IMR-90 (cell line): ENCODE data around the gene ZNF774. TPM values are rescaled to one million over a fixed set of nuclear protein-coding genes. Genes with fewer than 3 reads are reported as not detected.

Source experiments
- ATAC-seq: fragments of 200-7000 bp; cut with Tn5 transposase; 2 replicates; pipeline ENCODE4 v1.9.1; 2020; ENCODE audit warnings: low read depth, mild to moderate bottlenecking, moderate library complexity
- BruUV-seq: library from RNA; stranded (reverse); fragments of 400-500 nt; replicated peaks from 2 replicates; lab custom pipeline; 2021; lab: Mats Ljungman, UMichigan
- CTCF ChIA-PET: fragments of 300-600 bp; formaldehyde crosslinking; extraction: SDS; loops from one replicate; lab custom pipeline; 2021; ENCODE audit warnings: antibody characterized with exemption; lab: Yijun Ruan, JAX
- POLR2A ChIA-PET: fragments of 300-600 bp; sonication (Branson Sonifier 250); formaldehyde crosslinking; loops from one replicate; lab custom pipeline; 2022; ENCODE audit warnings: antibody characterized with exemption; ENCODE audit not compliant: unreplicated experiment; lab: Charles Lee
- DNase-seq: peaks from one replicate; pipeline ENCODE4 v3.0.0; 2013
- H2AFZ ChIP-seq: replicated peaks from 2 replicates; pipeline ENCODE3; 2013; ENCODE audit warnings: low read length, mild to moderate bottlenecking; ENCODE audit not compliant: poor library complexity
- H2AK5ac ChIP-seq: 2 replicates; pipeline ENCODE4 v1.6.1; 2013; ENCODE audit warnings: low read depth, low read length, inconsistent platforms
- H2AK9ac ChIP-seq: replicated peaks from 2 replicates; pipeline ENCODE3; 2013; ENCODE audit warnings: mild to moderate bottlenecking, low read depth, low read length, moderate library complexity; ENCODE audit not compliant: poor library complexity
- H2BK120ac ChIP-seq: 2 replicates; pipeline ENCODE4 v1.6.1; 2013; ENCODE audit warnings: low read depth, low read length, inconsistent platforms
- H2BK15ac ChIP-seq: 3 replicates; pipeline ENCODE4 v1.6.1; 2013; ENCODE audit warnings: low read depth, low read length, inconsistent platforms
- H2BK20ac ChIP-seq: 2 replicates; pipeline ENCODE4 v1.6.1; 2013; ENCODE audit warnings: low read depth, mild to moderate bottlenecking, inconsistent platforms, low read length, moderate library complexity
- H2BK5ac ChIP-seq: 2 replicates; pipeline ENCODE4 v1.6.1; 2013; ENCODE audit warnings: mild to moderate bottlenecking, low read depth, low read length, inconsistent platforms; ENCODE audit not compliant: poor library complexity, severe bottlenecking
- H3K14ac ChIP-seq: replicated peaks from 2 replicates; pipeline ENCODE4 v1.6.1; 2013; ENCODE audit warnings: low read depth, low read length, inconsistent platforms
- H3K18ac ChIP-seq: 2 replicates; pipeline ENCODE4 v1.6.1; 2013; ENCODE audit warnings: low read depth, low read length, control low read depth
- H3K23ac ChIP-seq: 2 replicates; pipeline ENCODE4 v1.6.1; 2013; ENCODE audit warnings: low read depth, low read length, inconsistent platforms
- H3K27ac ChIP-seq: 2 replicates; pipeline ENCODE4 v1.5.1; 2013; ENCODE audit warnings: mild to moderate bottlenecking, control low read depth, low read length; ENCODE audit not compliant: insufficient read depth
- H3K27me3 ChIP-seq: 2 replicates; pipeline ENCODE4 v1.6.1; 2013; ENCODE audit warnings: low read length; ENCODE audit not compliant: control insufficient read depth, insufficient read depth
- H3K36me3 ChIP-seq: 2 replicates; pipeline ENCODE4 v1.6.1; 2013; ENCODE audit warnings: low read length, mixed read lengths; ENCODE audit not compliant: control insufficient read depth, insufficient read depth
- H3K4ac ChIP-seq: 2 replicates; pipeline ENCODE4 v1.6.1; 2013; ENCODE audit warnings: low read depth, low read length, inconsistent platforms
- H3K4me1 ChIP-seq: 2 replicates; pipeline ENCODE4 v1.6.1; 2013; ENCODE audit warnings: low read length, mixed read lengths; ENCODE audit not compliant: control insufficient read depth, insufficient read depth
- H3K4me2 ChIP-seq: 2 replicates; pipeline ENCODE4 v1.6.1; 2013; ENCODE audit warnings: low read depth, mild to moderate bottlenecking, control low read depth, low read length, moderate library complexity
- H3K4me3 ChIP-seq: 2 replicates; pipeline ENCODE4 v1.5.1; 2013; ENCODE audit warnings: low read depth, mild to moderate bottlenecking, control low read depth, low read length, moderate library complexity; ENCODE audit not compliant: insufficient read depth
- H3K56ac ChIP-seq: 2 replicates; pipeline ENCODE4 v1.6.1; 2013; ENCODE audit warnings: low read length, inconsistent platforms; ENCODE audit not compliant: insufficient read depth; ENCODE audit errors: extremely low read depth
- H3K79me1 ChIP-seq, 2 experiments: 2 replicates each; pipeline ENCODE4 v1.6.1; 2013; ENCODE audit warnings: low read length in 2 of 2, inconsistent platforms in 1 of 2, low read depth in 1 of 2
- H3K9ac ChIP-seq: 2 replicates; pipeline ENCODE4 v1.6.1; 2013; ENCODE audit warnings: low read depth, low read length, control low read depth
- H3K9me1 ChIP-seq: 2 replicates; pipeline ENCODE4 v1.6.1; 2013; ENCODE audit warnings: low read length, inconsistent platforms; ENCODE audit not compliant: insufficient read depth
- H3K9me3 ChIP-seq: 2 replicates; pipeline ENCODE4 v1.6.1; 2013; ENCODE audit warnings: low read length; ENCODE audit not compliant: control insufficient read depth, insufficient read depth
- H4K20me1 ChIP-seq: 2 replicates; pipeline ENCODE4 v1.6.1; 2013; ENCODE audit warnings: low read length, inconsistent platforms; ENCODE audit not compliant: insufficient read depth
- H4K5ac ChIP-seq: 2 replicates; pipeline ENCODE4 v1.6.1; 2013; ENCODE audit warnings: mild to moderate bottlenecking, low read depth, low read length, control low read depth
- H4K8ac ChIP-seq, 2 experiments: 2 replicates each; pipeline ENCODE4 v1.6.1; 2013; ENCODE audit warnings: low read depth in 2 of 2, low read length in 2 of 2, control low read depth in 1 of 2, inconsistent platforms in 1 of 2
- H4K91ac ChIP-seq: 2 replicates; pipeline ENCODE4 v1.6.1; 2013; ENCODE audit warnings: low read depth, low read length, inconsistent platforms; ENCODE audit not compliant: insufficient read depth
- BHLHE40 ChIP-seq: fragments of 150-350 bp; IDR thresholded peaks from 2 replicates; pipeline ENCODE4 v1.6.1; 2016; ENCODE audit warnings: mild to moderate bottlenecking, low read depth, low read length
- CEBPB ChIP-seq: IDR thresholded peaks from 2 replicates; pipeline ENCODE4 v1.6.1; 2012; ENCODE audit warnings: low read depth, low read length, improper control_type of control experiment
- CHD1 ChIP-seq: IDR thresholded peaks from 2 replicates; pipeline ENCODE4 v1.6.1; 2012; ENCODE audit warnings: low read depth, low read length, improper control_type of control experiment
- CTCF ChIP-seq: conservative IDR thresholded peaks from 2 replicates; pipeline ENCODE4 v1.5.1; 2012; ENCODE audit warnings: mild to moderate bottlenecking, low read depth, low read length, improper control_type of control experiment
- ELK1 ChIP-seq: fragments of 150-350 bp; IDR thresholded peaks from 2 replicates; pipeline ENCODE4 v1.6.1; 2016; ENCODE audit warnings: low read depth, mild to moderate bottlenecking, low read length, moderate library complexity, borderline replicate concordance
- FOS ChIP-seq: fragments of 150-350 bp; IDR thresholded peaks from 2 replicates; pipeline ENCODE4 v1.6.1; 2016; ENCODE audit warnings: low read depth, low read length
- MAFK ChIP-seq: IDR thresholded peaks from 2 replicates; pipeline ENCODE4 v1.6.1; 2012; ENCODE audit warnings: low read depth, low read length, improper control_type of control experiment
- MAZ ChIP-seq: IDR thresholded peaks from 2 replicates; pipeline ENCODE4 v1.6.1; 2012; ENCODE audit warnings: low read depth, mild to moderate bottlenecking, low read length, improper control_type of control experiment, moderate library complexity, borderline replicate concordance
- MXI1 ChIP-seq: IDR thresholded peaks from 2 replicates; pipeline ENCODE4 v1.6.1; 2012; ENCODE audit warnings: low read depth, mild to moderate bottlenecking, low read length, moderate library complexity, borderline replicate concordance
- NFE2L2 ChIP-seq: fragments of 150-350 bp; IDR thresholded peaks from 2 replicates; pipeline ENCODE4 v1.6.1; 2016; ENCODE audit warnings: low read depth, mild to moderate bottlenecking, low read length
- POLR2A ChIP-seq: IDR thresholded peaks from 2 replicates; pipeline ENCODE4 v1.6.1; 2012; ENCODE audit warnings: mild to moderate bottlenecking, low read depth, low read length
- RAD21 ChIP-seq: IDR thresholded peaks from 2 replicates; pipeline ENCODE4 v1.6.1; 2012; ENCODE audit warnings: low read length, improper control_type of control experiment
- RCOR1 ChIP-seq: IDR thresholded peaks from 2 replicates; pipeline ENCODE4 v1.6.1; 2012; ENCODE audit warnings: mild to moderate bottlenecking, low read length, improper control_type of control experiment; ENCODE audit not compliant: insufficient replicate concordance
- RFX5 ChIP-seq: IDR thresholded peaks from 2 replicates; pipeline ENCODE4 v1.8.0; 2012; ENCODE audit warnings: low read depth, mild to moderate bottlenecking, low read length, moderate library complexity
- SMC3 ChIP-seq: fragments of 150-350 bp; IDR thresholded peaks from 2 replicates; pipeline ENCODE4 v1.6.1; 2016; ENCODE audit warnings: low read depth, mild to moderate bottlenecking, antibody characterized with exemption, low read length, moderate library complexity
- WGBS, 2 experiments: methylation state at CpG; one replicate each; pipeline versions ENCODE4 v1.1.5 to v1.1.7; 2013; ENCODE audit warnings: missing lambda C conversion rate in 2 of 2; ENCODE audit not compliant: insufficient read length in 1 of 2; ENCODE audit errors: extremely low coverage in 2 of 2; 5-methylcytosine and 5-hydroxymethylcytosine counted together
- dilution Hi-C: fragments of 300-500 bp; cut with HindIII; formaldehyde crosslinking; loops from one replicate; pipeline ENCODE4 v1.14.3; 2018; ENCODE audit warnings: low sequenced_read_pairs; ENCODE audit not compliant: unreplicated experiment
- in situ Hi-C: fragments of 300-500 bp; cut with MboI; formaldehyde crosslinking; loops from 3 replicates; pipeline ENCODE4 v1.14.3; 2019; ENCODE audit warnings: low sequenced_read_pairs, inconsistent platforms, mixed read lengths
- intact Hi-C: fragments of 100-400 bp; cut with micrococcal nuclease; formaldehyde crosslinking; loops from 2 replicates; pipeline ENCODE4 v1.10.0; 2022
- polyA plus RNA-seq, 3 experiments: library from polyadenylated mRNA; depleted of rRNA; stranded (reverse); fragments of >200 nt; gene quantifications; 2 replicates each; pipeline ENCODE4 v1.2.3, GENCODE V29; 2012; ENCODE audit warnings: low replicate concordance in 1 of 3
- total RNA-seq: library from RNA; depleted of rRNA; stranded (reverse); fragments of >200 nt; gene quantifications from 2 replicates; pipeline ENCODE4 v1.2.3, GENCODE V29; 2012
- TF ChIP-seq, protein P1 (sequence below): fragments of 150-350 bp; IDR thresholded peaks from 2 replicates; pipeline ENCODE4 v1.6.1; 2017; ENCODE audit warnings: mild to moderate bottlenecking, antibody characterized with exemption, low read length, low read depth

ZNF774 gene
- total and polyA plus RNA-seq, 2 of the 4 experiments (the other 2 are of a cell fraction): 0.91 to 1.1 TPM

- in situ Hi-C loops: no loop called here
- H3K9me1 ChIP-seq: no peaks in the 10 kb centered on the region; the same call in none of the 2 replicates
- peak; percentile 56 for DNase-seq
- POLR2A ChIA-PET: no interaction called here
- peak overlapping the region; percentile 22 to 74; a peak in 2 of 4 replicates for H4K8ac ChIP-seq
- 44% methylated on average over 1 of the region's 4 CpGs; no CpG with 5 or more reads in 1 of the 2 experiments for WGBS, 2 experiments
- no TSS peak for BruUV-seq
- H2BK120ac ChIP-seq: peak overlapping the region; percentile 86; the same call in 1 of the 2 replicates
- no peaks in the 10 kb centered on the region for H3K27me3 ChIP-seq
- H2AK9ac ChIP-seq: no peak overlapping the region
- peak overlapping the region; percentile 43; the same call in 1 of the 2 replicates for H3K14ac ChIP-seq
- no peak overlapping the region for H2AFZ ChIP-seq
- intact Hi-C loops: no loop called here
- no peaks in the 10 kb centered on the region for H3K9me3 ChIP-seq
- peak overlapping the region; percentile 34 for H2BK5ac ChIP-seq
- H3K23ac ChIP-seq: no peak overlapping the region
- peak overlapping the region; percentile 55; the same call in 1 of the 2 replicates for H4K5ac ChIP-seq
- H3K4me2 ChIP-seq: no peak overlapping the region
- no peak overlapping the region for H3K56ac ChIP-seq
- no peak for ATAC-seq
- H3K4me3 ChIP-seq: no peak overlapping the region
- H3K79me1 ChIP-seq: 0 out of 4 replicates have a peak, but pooled peaks cover 0 to 6% of the 10 kb centered on the region in 2 experiments
- H3K4me1 ChIP-seq: peaks cover 16% of the 10 kb centered on the region
- TF ChIP-seq CEBPB (no peak), NFE2L2 (no peak), CHD1 (no peak), RCOR1 (no peak), MXI1 (no peak), POLR2A (no peak), RFX5 (no peak), BHLHE40 (no peak), CTCF (no peak), MAFK (no peak), ELK1 (no peak), FOS (no peak), SMC3 (no peak), MAZ (no peak), RAD21 (no peak)
- TF ChIP-seq, protein P1, sequence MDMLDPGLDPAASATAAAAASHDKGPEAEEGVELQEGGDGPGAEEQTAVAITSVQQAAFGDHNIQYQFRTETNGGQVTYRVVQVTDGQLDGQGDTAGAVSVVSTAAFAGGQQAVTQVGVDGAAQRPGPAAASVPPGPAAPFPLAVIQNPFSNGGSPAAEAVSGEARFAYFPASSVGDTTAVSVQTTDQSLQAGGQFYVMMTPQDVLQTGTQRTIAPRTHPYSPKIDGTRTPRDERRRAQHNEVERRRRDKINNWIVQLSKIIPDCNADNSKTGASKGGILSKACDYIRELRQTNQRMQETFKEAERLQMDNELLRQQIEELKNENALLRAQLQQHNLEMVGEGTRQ: no peak
- peak overlapping the region; percentile 62 for H3K18ac ChIP-seq
- H3K9ac ChIP-seq: no peak overlapping the region
- no peaks in the 10 kb centered on the region for H3K36me3 ChIP-seq
- H2BK20ac ChIP-seq: peak overlapping the region; percentile 79
- peak overlapping the region; percentile 86; the same call in 1 of the 2 replicates for H3K4ac ChIP-seq
- H4K91ac ChIP-seq: no peak overlapping the region; the same call in 1 of the 2 replicates
- dilution Hi-C loops: no loop called here
- peak overlapping the region; percentile 91; the same call in 2 of the 3 replicates for H2BK15ac ChIP-seq
- peak overlapping the region; percentile 81; the same call in 1 of the 2 replicates for H2AK5ac ChIP-seq
- H4K20me1 ChIP-seq: no peaks in the 10 kb centered on the region
- no peak overlapping the region for H3K27ac ChIP-seq
- CTCF ChIA-PET: no interaction called here
Measured at GRCh38 chr15:90364251-90364650, 12.2 kb downstream of the ZNF774 start.
